Endothelial cell of umbilical vein (primary cell): ENCODE measurements around the gene TNFRSF11A. TPM values are rescaled to one million over a fixed set of nuclear protein-coding genes. Genes with fewer than 3 reads are reported as not detected.

Source experiments
- BruUV-seq: library from RNA; stranded (reverse); fragments of 400-500 nt; replicated peaks from 2 replicates; lab custom pipeline; 2021; lab: Mats Ljungman, UMichigan
- CTCF ChIA-PET: fragments of 300-600, 350-600 bp; sonication (Branson Sonifier 250); formaldehyde crosslinking; loops from one replicate; lab custom pipeline; 2021; ENCODE audit warnings: antibody characterized with exemption, inconsistent platforms; lab: Charles Lee
- POLR2A ChIA-PET: fragments of 300-600, 350-600 bp; sonication (Branson Sonifier 250); formaldehyde crosslinking; loops from one replicate; lab custom pipeline; 2021; ENCODE audit warnings: antibody characterized with exemption, inconsistent platforms; lab: Charles Lee
- DNase-seq: peaks from one replicate; pipeline ENCODE4 v3.0.0-alpha.2; 2011; ENCODE audit warnings: low read depth, low spot score
- FAIRE-seq: peaks from 2 replicates; lab custom pipeline; 2011; peaks lifted over from hg19 to GRCh38; lab: Jason Lieb, UNC
- H2AFZ ChIP-seq: 2 replicates; pipeline ENCODE4 v1.6.0; 2012; ENCODE audit warnings: low read depth, low read length, control low read depth, inconsistent platforms
- H3K27ac ChIP-seq: 2 replicates; pipeline ENCODE4 v1.5.1; 2011; ENCODE audit warnings: low read depth, mild to moderate bottlenecking, control low read depth, low read length, moderate library complexity; ENCODE audit not compliant: insufficient read depth
- H3K27me3 ChIP-seq, 2 experiments: 2 replicates each; pipeline versions ENCODE4 v1.6.0 to v1.6.1; 2011; ENCODE audit warnings: low read length in 2 of 2, mixed read lengths in 1 of 2; ENCODE audit not compliant: control insufficient read depth in 2 of 2, insufficient read depth in 2 of 2
- H3K36me3 ChIP-seq, 2 experiments: 2 replicates in 1 of 2; 3 replicates in 1 of 2; pipeline ENCODE4 v1.5.1; 2011; ENCODE audit warnings: low read length in 2 of 2, mild to moderate bottlenecking in 1 of 2, moderate library complexity in 1 of 2; ENCODE audit not compliant: control insufficient read depth in 2 of 2, insufficient read depth in 2 of 2; ENCODE audit errors: extremely low read depth in 1 of 2
- H3K4me1 ChIP-seq: 3 replicates; pipeline ENCODE4 v1.5.1; 2011; ENCODE audit warnings: mild to moderate bottlenecking, low read length; ENCODE audit not compliant: control insufficient read depth, insufficient read depth; ENCODE audit errors: extremely low read depth
- H3K4me2 ChIP-seq: 2 replicates; pipeline ENCODE4 v1.6.1; 2011; ENCODE audit warnings: low read length, control low read depth, mixed read lengths; ENCODE audit not compliant: insufficient read depth
- H3K4me3 ChIP-seq, 3 experiments: fragments of 200-600 bp in 1 of 3; sonication (generic), shearing (Covaris generic) in 1 of 3; replicated peaks in 1 of 3; 2 replicates each; pipeline ENCODE4 v1.5.1; 2011 to 2016; ENCODE audit warnings: control low read depth in 3 of 3, low read length in 3 of 3, mild to moderate bottlenecking in 2 of 3, inconsistent platforms in 1 of 3, low read depth in 1 of 3, moderate library complexity in 1 of 3; ENCODE audit not compliant: insufficient read depth in 1 of 3
- H3K79me2 ChIP-seq: 2 replicates; pipeline ENCODE4 v1.6.0; 2012; ENCODE audit warnings: low read length, inconsistent platforms; ENCODE audit not compliant: control insufficient read depth, insufficient read depth
- H3K9ac ChIP-seq: replicated peaks from 2 replicates; pipeline ENCODE3; 2011; ENCODE audit warnings: low read length, control low read depth; ENCODE audit not compliant: insufficient read depth; ENCODE audit errors: extremely low read depth
- H3K9me1 ChIP-seq: replicated peaks from 3 replicates; pipeline ENCODE4 v1.6.0; 2011; ENCODE audit warnings: mild to moderate bottlenecking, low read length; ENCODE audit not compliant: control insufficient read depth, insufficient read depth; ENCODE audit errors: extremely low read depth
- H3K9me3 ChIP-seq: replicated peaks from 2 replicates; pipeline ENCODE4 v1.5.1; 2012; ENCODE audit warnings: low read length, inconsistent platforms; ENCODE audit not compliant: control insufficient read depth, insufficient read depth
- H4K20me1 ChIP-seq: replicated peaks from 2 replicates; pipeline ENCODE3; 2011; ENCODE audit warnings: mild to moderate bottlenecking, low read length; ENCODE audit not compliant: control insufficient read depth, insufficient read depth; ENCODE audit errors: extremely low read depth
- EZH2 ChIP-seq: IDR thresholded peaks from 2 replicates; pipeline ENCODE4 v1.6.1; 2012; ENCODE audit warnings: borderline replicate concordance, low read depth, mild to moderate bottlenecking, moderate library complexity, low read length, inconsistent platforms; ENCODE audit not compliant: severe bottlenecking
- FOS ChIP-seq: IDR thresholded peaks from 2 replicates; pipeline ENCODE4 v1.6.1; 2011; ENCODE audit warnings: mild to moderate bottlenecking, low read length, moderate library complexity, borderline replicate concordance; ENCODE audit not compliant: insufficient read depth
- GATA2 ChIP-seq: IDR thresholded peaks from 2 replicates; pipeline ENCODE4 v1.7.0; 2011; ENCODE audit warnings: low read depth, mild to moderate bottlenecking, moderate library complexity, mixed read lengths, low read length; ENCODE audit not compliant: insufficient read length, insufficient read depth
- JUN ChIP-seq: IDR thresholded peaks from 2 replicates; pipeline ENCODE4 v1.6.1; 2011; ENCODE audit warnings: borderline replicate concordance, low read depth; ENCODE audit not compliant: insufficient read length, insufficient read depth
- MYC ChIP-seq: IDR thresholded peaks from one replicate; pipeline ENCODE4 v1.6.1; 2011; ENCODE audit warnings: mild to moderate bottlenecking, low read depth, low read length
- POLR2A ChIP-seq: IDR thresholded peaks from 2 replicates; pipeline ENCODE4 v1.6.1; 2012; ENCODE audit warnings: low read depth, mild to moderate bottlenecking, control low read depth, low read length
- POLR2AphosphoS5 ChIP-seq: IDR thresholded peaks from 2 replicates; pipeline ENCODE4 v1.6.1; 2012; ENCODE audit warnings: low read depth, mild to moderate bottlenecking, control low read depth, low read length, moderate library complexity; ENCODE audit not compliant: insufficient read depth
- dilution Hi-C: fragments of 300-500 bp; cut with MboI; formaldehyde crosslinking; loops from one replicate; pipeline ENCODE4 v1.15.0; 2019; ENCODE audit warnings: low sequenced_read_pairs; ENCODE audit not compliant: extremely low pct_ligation_motif_present
- intact Hi-C: fragments of 100-400 bp; cut with micrococcal nuclease; formaldehyde crosslinking; loops from one replicate; pipeline ENCODE4 v1.10.0; 2022
- polyA plus RNA-seq, 4 experiments: library from polyadenylated mRNA; depleted of rRNA in 3 of 4; stranded (reverse) in 3 of 4; unstranded in 1 of 4; fragments of >200 nt; gene quantifications; 2 replicates each; pipeline versions ENCODE4 v1.2.1 to v1.2.3, GENCODE V29; 2011 to 2012; ENCODE audit warnings: missing spikeins in 1 of 4
- total RNA-seq: library from RNA; stranded (reverse); gene quantifications from 2 replicates; pipeline ENCODE4 v1.2.3, GENCODE V29; 2021
- TF ChIP-seq, protein P1 (sequence below), 2 donors: IDR thresholded peaks; 1 replicate in 1 of 2; 2 replicates in 1 of 2; pipeline ENCODE4 v1.5.1; 2011; ENCODE audit warnings: low read length in 2 of 2, mild to moderate bottlenecking in 2 of 2, moderate library complexity in 2 of 2, control low read depth in 1 of 2, inconsistent platforms in 1 of 2, low read depth in 1 of 2; ENCODE audit not compliant: insufficient read depth in 1 of 2; ENCODE audit errors: extremely low read depth in 1 of 2
- TF ChIP-seq, protein P2 (sequence below): IDR thresholded peaks from 2 replicates; pipeline ENCODE4 v1.6.1; 2011; ENCODE audit not compliant: insufficient read depth, insufficient read length

TNFRSF11A gene
- total and polyA plus RNA-seq, 2 donors (not counting 3 experiments of a cell fraction or from before 2014, with no cell fraction given), result 10.4 to 11.1 TPM

DNA sequence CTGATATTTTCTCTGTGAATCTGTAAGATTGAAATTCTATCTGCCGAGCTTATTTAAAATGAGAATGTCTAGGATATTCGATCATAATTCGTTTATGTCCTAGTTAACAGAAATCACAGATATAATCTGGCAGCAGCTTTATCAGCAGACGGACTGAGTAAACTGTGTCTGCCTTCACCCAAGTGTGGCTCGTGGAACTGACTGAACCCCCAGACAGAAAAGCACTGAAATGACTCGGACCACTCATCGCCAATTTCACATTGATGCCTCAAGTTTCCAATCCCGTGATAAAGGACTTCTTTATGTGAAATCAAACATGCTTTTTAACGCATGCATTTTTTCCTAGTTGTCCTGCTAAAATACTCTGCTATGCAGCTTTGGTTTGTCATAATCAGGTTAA is 15.9 kb downstream of the TNFRSF11A start:
- Histone ChIP-seq H3K4me1 (peaks cover 20% of the 10 kb centered on the region), H3K9me1 (no peaks in the 10 kb centered on the region), H3K9ac (no peak overlapping the region), H4K20me1 (no peaks in the 10 kb centered on the region), H3K27me3 (no peaks in the 10 kb centered on the region), H3K4me2 (no peak overlapping the region), H3K79me2 (no peaks in the 10 kb centered on the region), H3K4me3 (no peak overlapping the region), H3K9me3 (no peaks in the 10 kb centered on the region), H3K27ac (no peak overlapping the region), H2AFZ (no peak overlapping the region), H3K36me3 (no peaks in the 10 kb centered on the region)
- ChIA-PET POLR2A (no interaction called here), CTCF (interaction anchor here (1.1 to 1.7 kb wide), 3 partner anchors 12 to 92 kb away, joined by 3 to 6 read pairs (median 4); partner anchors contain the start of gene TNFRSF11A)
- TF ChIP-seq, protein P1, sequence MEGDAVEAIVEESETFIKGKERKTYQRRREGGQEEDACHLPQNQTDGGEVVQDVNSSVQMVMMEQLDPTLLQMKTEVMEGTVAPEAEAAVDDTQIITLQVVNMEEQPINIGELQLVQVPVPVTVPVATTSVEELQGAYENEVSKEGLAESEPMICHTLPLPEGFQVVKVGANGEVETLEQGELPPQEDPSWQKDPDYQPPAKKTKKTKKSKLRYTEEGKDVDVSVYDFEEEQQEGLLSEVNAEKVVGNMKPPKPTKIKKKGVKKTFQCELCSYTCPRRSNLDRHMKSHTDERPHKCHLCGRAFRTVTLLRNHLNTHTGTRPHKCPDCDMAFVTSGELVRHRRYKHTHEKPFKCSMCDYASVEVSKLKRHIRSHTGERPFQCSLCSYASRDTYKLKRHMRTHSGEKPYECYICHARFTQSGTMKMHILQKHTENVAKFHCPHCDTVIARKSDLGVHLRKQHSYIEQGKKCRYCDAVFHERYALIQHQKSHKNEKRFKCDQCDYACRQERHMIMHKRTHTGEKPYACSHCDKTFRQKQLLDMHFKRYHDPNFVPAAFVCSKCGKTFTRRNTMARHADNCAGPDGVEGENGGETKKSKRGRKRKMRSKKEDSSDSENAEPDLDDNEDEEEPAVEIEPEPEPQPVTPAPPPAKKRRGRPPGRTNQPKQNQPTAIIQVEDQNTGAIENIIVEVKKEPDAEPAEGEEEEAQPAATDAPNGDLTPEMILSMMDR (IDR thresholded peaks at IDR 0.05; ENCODE audit: extremely low read depth in 1 of 2, insufficient read depth in 1 of 2, low read depth in 1 of 2, low read length in 2 of 2), result no peak
- TF ChIP-seq MYC (no peak), GATA2 (no peak)
- TF ChIP-seq, protein P2, sequence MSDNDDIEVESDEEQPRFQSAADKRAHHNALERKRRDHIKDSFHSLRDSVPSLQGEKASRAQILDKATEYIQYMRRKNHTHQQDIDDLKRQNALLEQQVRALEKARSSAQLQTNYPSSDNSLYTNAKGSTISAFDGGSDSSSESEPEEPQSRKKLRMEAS, result no peak
- DNase-seq, result no peak
- dilution Hi-C loops (no loop called here), intact Hi-C loops (no loop called here)
- BruUV-seq, result no TSS peak
- no peak for FAIRE-seq

DNA sequence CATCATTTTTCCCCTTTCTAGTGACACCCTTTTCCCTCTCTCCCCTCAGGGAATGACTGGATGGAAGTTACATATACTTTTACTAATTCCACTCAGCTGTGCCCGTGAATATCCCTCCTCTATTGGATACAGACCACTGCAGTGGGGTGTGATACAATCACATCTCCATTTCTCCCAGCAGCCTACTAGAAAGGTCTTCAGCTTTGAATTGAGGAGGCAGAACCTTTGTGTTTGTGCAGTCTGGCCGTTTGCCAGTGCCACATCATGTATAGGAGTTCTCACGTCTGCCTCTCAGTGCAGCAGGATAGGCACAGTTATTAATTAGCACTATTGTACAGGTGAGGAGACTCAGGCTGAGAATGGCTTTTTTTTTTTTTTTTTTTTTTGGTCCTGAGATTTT is 16.4 kb downstream of the TNFRSF11A start:
- DNase-seq, result peak; percentile 30
- H3K4me3 ChIP-seq, result no peak overlapping the region
- BruUV-seq, result no TSS peak
- CTCF ChIA-PET, result interaction anchor here (1.1 to 1.7 kb wide), 3 partner anchors 12 to 92 kb away, joined by 3 to 6 read pairs (median 4); partner anchors contain the start of gene TNFRSF11A
- TF ChIP-seq FOS (no peak), POLR2A (no peak), MYC (no peak), JUN (no peak), POLR2AphosphoS5 (no peak), GATA2 (no peak), EZH2 (no peak)
- TF ChIP-seq, protein P2, result no peak
- TF ChIP-seq, protein P1 (IDR thresholded peaks at IDR 0.05; ENCODE audit: extremely low read depth in 1 of 2, insufficient read depth in 1 of 2, low read depth in 1 of 2, low read length in 2 of 2), result no peak
- no peaks in the 10 kb centered on the region for H3K27me3 ChIP-seq
- no peak overlapping the region for H3K9ac ChIP-seq
- H3K4me1 ChIP-seq, result peaks cover 21% of the 10 kb centered on the region
- H3K79me2 ChIP-seq, result no peaks in the 10 kb centered on the region
- dilution Hi-C loops, result no loop called here
- intact Hi-C loops, result no loop called here
- POLR2A ChIA-PET, result no interaction called here
- no peaks in the 10 kb centered on the region for H3K36me3 ChIP-seq
- H3K9me3 ChIP-seq, result no peaks in the 10 kb centered on the region
- no peak for FAIRE-seq
- no peak overlapping the region for H2AFZ ChIP-seq
- no peak overlapping the region for H3K27ac ChIP-seq
- H3K9me1 ChIP-seq, result no peaks in the 10 kb centered on the region
- H4K20me1 ChIP-seq, result no peaks in the 10 kb centered on the region
- H3K4me2 ChIP-seq, result no peak overlapping the region
